Osteoblast (primary cell): ENCODE data around the gene TIMD4. TPM values are rescaled to one million over a fixed set of nuclear protein-coding genes. Genes with fewer than 3 reads are reported as not detected.

Experiments
- DNase-seq: peaks from one replicate; pipeline ENCODE4 v3.0.0; 2011; ENCODE audit warnings: low spot score, mixed read lengths; ENCODE audit not compliant: insufficient read length; ENCODE audit errors: missing footprints
- H2AFZ ChIP-seq: 2 replicates; pipeline ENCODE4 v1.6.0; 2011; ENCODE audit warnings: mild to moderate bottlenecking, low read length
- H3K27ac ChIP-seq: 2 replicates; pipeline ENCODE4 v1.5.1; 2011; ENCODE audit warnings: mild to moderate bottlenecking, low read depth, low read length, moderate library complexity
- H3K27me3 ChIP-seq: 2 replicates; pipeline ENCODE4 v1.6.0; 2012; ENCODE audit warnings: mild to moderate bottlenecking, control low read depth, inconsistent platforms, low read length, moderate library complexity; ENCODE audit not compliant: insufficient read depth
- H3K36me3 ChIP-seq: 2 replicates; pipeline ENCODE4 v1.5.1; 2011; ENCODE audit warnings: mild to moderate bottlenecking, low read length, control low read depth, moderate library complexity; ENCODE audit not compliant: insufficient read depth
- H3K4me1 ChIP-seq: 2 replicates; pipeline ENCODE4 v1.5.1; 2011; ENCODE audit warnings: mild to moderate bottlenecking, low read length, control low read depth, moderate library complexity; ENCODE audit not compliant: insufficient read depth
- H3K4me2 ChIP-seq: 2 replicates; pipeline ENCODE4 v1.6.0; 2011; ENCODE audit warnings: mild to moderate bottlenecking, low read length; ENCODE audit not compliant: insufficient read depth
- H3K4me3 ChIP-seq: fragments of 200-600 bp; sonication (generic); 3 replicates; pipeline ENCODE4 v1.5.1; 2012; ENCODE audit warnings: mild to moderate bottlenecking, low read length, inconsistent platforms; ENCODE audit not compliant: insufficient read depth
- H3K79me2 ChIP-seq: 2 replicates; pipeline ENCODE4 v1.6.0; 2012; ENCODE audit warnings: mild to moderate bottlenecking, low read length, control low read depth, inconsistent platforms; ENCODE audit not compliant: insufficient read depth
- H3K9me3 ChIP-seq: 2 replicates; pipeline ENCODE4 v1.5.1; 2011; ENCODE audit warnings: low read depth, low read length, control low read depth
- H4K20me1 ChIP-seq: 2 replicates; pipeline ENCODE4 v1.6.0; 2012; ENCODE audit warnings: mild to moderate bottlenecking, low read length, control low read depth; ENCODE audit not compliant: insufficient read depth
- CTCF ChIP-seq: IDR thresholded peaks from 2 replicates; pipeline ENCODE4 v1.5.1; 2011; ENCODE audit warnings: mild to moderate bottlenecking, low read depth, low read length, moderate library complexity; ENCODE audit errors: extremely low read depth
- total RNA-seq: library from RNA; depleted of rRNA; stranded (reverse); fragments of >200 nt; gene quantifications from 2 replicates; pipeline ENCODE4 v1.2.3, GENCODE V29; 2012

The TIMD4 gene
- total RNA-seq, 1 donor = not detected

- no peaks in the 10 kb centered on the region for H3K79me2 ChIP-seq
These were observed 79.6 kb downstream of the TIMD4 start for GRCh38 chr5:156883316-156883875.

GRCh38 chr5:156879665-156880285 is 83.3 kb downstream of the TIMD4 start:
- DNase-seq = no peak
- Histone ChIP-seq H3K27ac (no peak overlapping the region), H3K4me1 (no peaks in the 10 kb centered on the region), H3K36me3 (no peaks in the 10 kb centered on the region), H3K79me2 (no peaks in the 10 kb centered on the region), H3K27me3 (no peaks in the 10 kb centered on the region), H3K4me2 (no peak overlapping the region), H2AFZ (no peak overlapping the region), H3K9me3 (no peaks in the 10 kb centered on the region), H4K20me1 (no peaks in the 10 kb centered on the region), H3K4me3 (no peak overlapping the region)
- no peak for TF ChIP-seq CTCF

More at GRCh38 chr5:156883316-156883875, 79.6 kb downstream of the TIMD4 start:
- Histone ChIP-seq H3K9me3 (no peaks in the 10 kb centered on the region), H3K27me3 (no peaks in the 10 kb centered on the region), H3K4me2 (no peak overlapping the region), H2AFZ (no peak overlapping the region), H4K20me1 (no peaks in the 10 kb centered on the region), H3K4me1 (no peaks in the 10 kb centered on the region), H3K27ac (no peak overlapping the region), H3K4me3 (no peak overlapping the region), H3K36me3 (no peaks in the 10 kb centered on the region)
- no peak for TF ChIP-seq CTCF
- DNase-seq = no peak

- TF ChIP-seq CTCF = no peak
- Histone ChIP-seq H3K27ac (no peak overlapping the region), H2AFZ (no peak overlapping the region), H3K4me1 (no peaks in the 10 kb centered on the region), H3K4me3 (no peak overlapping the region), H3K36me3 (no peaks in the 10 kb centered on the region), H3K9me3 (no peaks in the 10 kb centered on the region), H3K4me2 (no peak overlapping the region), H4K20me1 (no peaks in the 10 kb centered on the region), H3K27me3 (no peaks in the 10 kb centered on the region), H3K79me2 (no peaks in the 10 kb centered on the region)
- no peak for DNase-seq
These were observed 91.8 kb downstream of the TIMD4 start for GRCh38 chr5:156871212-156871611.

GRCh38 chr5:156870498-156870839 is 92.6 kb downstream of the TIMD4 start:
- Histone ChIP-seq H3K4me1 (no peaks in the 10 kb centered on the region), H4K20me1 (no peaks in the 10 kb centered on the region), H3K4me3 (no peak overlapping the region), H2AFZ (no peak overlapping the region), H3K27me3 (no peaks in the 10 kb centered on the region), H3K9me3 (no peaks in the 10 kb centered on the region), H3K4me2 (no peak overlapping the region), H3K27ac (no peak overlapping the region), H3K79me2 (no peaks in the 10 kb centered on the region), H3K36me3 (no peaks in the 10 kb centered on the region)
- no peak for TF ChIP-seq CTCF
- no peak for DNase-seq

Other genes with a start within 250 kb of the TIMD4 start
- gene PPP1R2B, start 112.9 kb downstream of the TIMD4 start, total RNA-seq = under 0.01 TPM in 2 replicates
- 0.36 TPM in 1 of 2 replicates, not detected in the other for gene HAVCR1, start 95.9 kb upstream of the TIMD4 start, total RNA-seq
- 0.59 and 0.72 TPM in 2 replicates for gene HAVCR2, start 145.8 kb upstream of the TIMD4 start, total RNA-seq
- 11.6 and 12.1 TPM in 2 replicates for gene MED7, start 179.6 kb upstream of the TIMD4 start, total RNA-seq
- gene GARIN3, start 203.0 kb upstream of the TIMD4 start, total RNA-seq = not detected in 2 replicates
- gene ITK, start 217.6 kb upstream of the TIMD4 start, total RNA-seq = under 0.01 TPM in 1 of 2 replicates, not detected in the other